ENCODE data around the gene TRPM7.
"Not testable (repeated sequence)": the region's sequence is repeated elsewhere in the genome, so short reads cannot be mapped to it uniquely, and the experiment has no call there.

TRPM7 gene

GRCh38 chr15:50624616-50625168 is 61.9 kb downstream of the TRPM7 start:
- TF ChIP-seq, protein P1, sequence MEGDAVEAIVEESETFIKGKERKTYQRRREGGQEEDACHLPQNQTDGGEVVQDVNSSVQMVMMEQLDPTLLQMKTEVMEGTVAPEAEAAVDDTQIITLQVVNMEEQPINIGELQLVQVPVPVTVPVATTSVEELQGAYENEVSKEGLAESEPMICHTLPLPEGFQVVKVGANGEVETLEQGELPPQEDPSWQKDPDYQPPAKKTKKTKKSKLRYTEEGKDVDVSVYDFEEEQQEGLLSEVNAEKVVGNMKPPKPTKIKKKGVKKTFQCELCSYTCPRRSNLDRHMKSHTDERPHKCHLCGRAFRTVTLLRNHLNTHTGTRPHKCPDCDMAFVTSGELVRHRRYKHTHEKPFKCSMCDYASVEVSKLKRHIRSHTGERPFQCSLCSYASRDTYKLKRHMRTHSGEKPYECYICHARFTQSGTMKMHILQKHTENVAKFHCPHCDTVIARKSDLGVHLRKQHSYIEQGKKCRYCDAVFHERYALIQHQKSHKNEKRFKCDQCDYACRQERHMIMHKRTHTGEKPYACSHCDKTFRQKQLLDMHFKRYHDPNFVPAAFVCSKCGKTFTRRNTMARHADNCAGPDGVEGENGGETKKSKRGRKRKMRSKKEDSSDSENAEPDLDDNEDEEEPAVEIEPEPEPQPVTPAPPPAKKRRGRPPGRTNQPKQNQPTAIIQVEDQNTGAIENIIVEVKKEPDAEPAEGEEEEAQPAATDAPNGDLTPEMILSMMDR (conservative IDR thresholded peaks at IDR 0.05): no peak
- H3K27ac ChIP-seq: no peak overlapping the region

DNA sequence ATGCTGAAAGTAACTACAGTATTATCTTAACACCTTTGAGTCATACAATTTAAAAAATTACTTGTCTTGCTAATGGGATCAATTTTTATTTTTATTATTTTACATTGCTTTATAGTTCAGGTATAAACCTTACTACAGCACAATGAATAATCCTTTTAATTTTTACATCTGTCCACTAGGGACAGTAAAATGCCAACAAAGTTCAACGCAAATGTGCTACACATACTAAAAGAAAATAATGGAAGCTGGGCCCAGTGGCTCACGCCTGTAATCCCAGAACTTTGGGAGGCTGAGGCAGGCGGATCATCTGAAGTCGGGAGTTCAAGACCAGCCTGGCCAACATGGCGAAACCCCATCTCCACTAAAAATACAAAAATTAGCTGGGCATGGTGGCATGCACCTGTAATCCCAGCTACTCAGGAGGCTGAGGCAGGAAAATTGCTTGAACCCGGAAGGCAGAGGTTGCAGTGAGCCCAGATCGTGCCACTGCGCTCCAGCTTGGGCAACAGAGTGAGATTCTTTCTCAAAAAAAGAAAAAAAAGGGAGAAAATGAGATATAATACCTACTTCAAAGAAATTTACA is 64.1 kb downstream of the TRPM7 start:
- TF ChIP-seq, protein P1 (conservative IDR thresholded peaks at IDR 0.05): peak; percentile 72

DNA sequence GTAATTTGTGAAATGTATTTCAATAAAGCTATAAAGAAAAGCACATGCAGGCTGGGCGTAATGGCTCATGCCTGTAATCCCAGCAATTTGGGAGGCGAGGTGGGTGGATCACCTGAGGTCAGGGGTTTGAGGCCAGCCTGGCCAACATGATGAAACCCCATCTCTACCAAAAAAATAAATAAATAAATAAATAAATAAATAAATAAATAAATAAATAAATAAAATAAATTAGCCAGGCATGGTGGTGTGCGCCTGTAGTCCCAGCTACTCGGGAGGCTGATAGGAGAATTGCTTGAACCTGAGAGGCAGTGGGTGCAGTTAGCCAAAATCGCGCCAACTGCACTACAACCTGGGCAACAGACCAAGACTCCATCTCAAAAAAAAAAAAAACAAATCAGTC is 69.6 kb downstream of the TRPM7 start:
- H3K27ac ChIP-seq: not testable (repeated sequence)

More for the DNA sequence above, 64.1 kb downstream of the TRPM7 start:
- H3K27ac ChIP-seq: not testable (repeated sequence)

DNA sequence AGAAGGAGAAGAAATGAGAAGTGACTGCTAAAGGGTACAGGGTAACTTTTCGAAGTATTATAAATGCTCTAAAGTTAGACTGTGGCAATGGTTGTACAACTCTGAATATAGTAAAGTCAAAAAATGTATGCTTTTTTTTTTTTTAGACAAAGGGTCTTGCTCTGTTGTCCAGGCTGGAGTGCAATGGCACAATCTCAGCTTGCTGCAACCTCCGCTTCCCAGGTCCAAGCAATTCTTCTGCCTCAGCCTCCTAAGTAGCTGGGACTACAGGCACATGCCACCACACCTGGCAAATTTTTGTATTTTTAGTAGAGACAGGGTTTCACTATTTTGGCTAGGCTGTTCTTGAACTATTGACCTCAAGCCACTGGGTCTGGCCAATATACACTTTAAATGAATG is 70.0 kb downstream of the TRPM7 start:
- H3K27ac ChIP-seq: not testable (repeated sequence)

GRCh38 chr15:50613600-50613999 is 73.0 kb downstream of the TRPM7 start:
- H3K27ac ChIP-seq: no peak overlapping the region
- TF ChIP-seq, protein P1 (conservative IDR thresholded peaks at IDR 0.05): no peak

- TF ChIP-seq, protein P1 (conservative IDR thresholded peaks at IDR 0.05): no peak
- no peak overlapping the region for H3K27ac ChIP-seq
Measured at GRCh38 chr15:50607129-50607528, 79.5 kb downstream of the TRPM7 start.

- TF ChIP-seq, protein P1 (conservative IDR thresholded peaks at IDR 0.05): no peak
- H3K27ac ChIP-seq: no peak overlapping the region
Measured at GRCh38 chr15:50605462-50605861, 81.1 kb downstream of the TRPM7 start.

DNA sequence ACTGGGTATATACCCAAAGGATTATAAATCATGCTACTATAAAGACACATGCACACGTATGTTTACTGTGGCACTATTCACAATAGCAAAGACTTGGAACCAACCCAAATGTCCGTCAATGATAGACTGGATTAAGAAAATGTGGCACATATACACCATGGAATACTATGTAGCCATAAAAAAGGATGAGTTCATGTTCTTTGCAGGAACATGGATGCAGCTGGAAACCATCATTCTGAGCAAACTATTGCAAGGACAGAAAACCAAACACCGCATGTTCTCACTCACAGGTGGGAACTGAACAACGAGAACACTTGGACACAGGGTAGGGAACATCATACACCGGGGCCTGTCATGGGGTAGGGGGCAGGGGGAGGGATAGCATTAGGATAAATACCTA is 84.6 kb downstream of the TRPM7 start:
- not testable (repeated sequence) for H3K27ac ChIP-seq

DNA sequence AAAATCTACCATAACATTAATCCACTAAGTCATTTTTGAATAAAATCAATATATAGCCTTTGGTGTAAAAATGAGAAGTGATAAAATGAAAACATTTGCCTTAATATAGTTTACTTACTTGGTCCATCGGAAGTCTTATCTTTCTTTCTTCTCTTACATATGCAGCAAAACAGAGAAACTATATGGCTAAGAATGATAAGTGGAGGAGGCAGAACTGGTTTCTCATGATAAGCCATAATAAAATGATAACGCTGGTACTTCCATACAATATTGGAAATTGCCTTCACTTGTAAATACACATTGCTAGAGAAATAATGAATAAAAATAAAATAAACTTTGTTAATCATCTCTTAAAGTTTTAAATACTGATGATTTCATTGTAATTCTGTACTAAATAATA is 92.3 kb downstream of the TRPM7 start:
- no peak overlapping the region for H3K27ac ChIP-seq
- TF ChIP-seq, protein P1 (conservative IDR thresholded peaks at IDR 0.05): no peak
